H9 (cell line): ENCODE measurements around the gene CPLX4. TPM values are rescaled to one million over a fixed set of nuclear protein-coding genes. Genes with fewer than 3 reads are reported as not detected.

ENCODE experiments used
- DNase-seq: peaks from one replicate; pipeline ENCODE4 v3.0.0-alpha.2; 2017
- H2AFZ ChIP-seq: one replicate; pipeline ENCODE4 v1.6.1; 2013; ENCODE audit warnings: mild to moderate bottlenecking, low read length, control low read depth, moderate library complexity
- H2AK5ac ChIP-seq: 2 replicates; pipeline ENCODE4 v1.6.1; 2013; ENCODE audit warnings: low read length, control low read depth, mixed read lengths; ENCODE audit not compliant: insufficient read length
- H2BK120ac ChIP-seq: one replicate; pipeline ENCODE4 v1.6.1; 2013; ENCODE audit warnings: low read depth, mild to moderate bottlenecking, low read length, control low read depth, inconsistent platforms; ENCODE audit not compliant: poor library complexity, severe bottlenecking
- H2BK12ac ChIP-seq: 2 replicates; pipeline ENCODE4 v1.6.1; 2013; ENCODE audit warnings: low read length, control low read depth, mixed read lengths, low read depth; ENCODE audit not compliant: insufficient read length
- H2BK15ac ChIP-seq: 2 replicates; pipeline ENCODE4 v1.6.1; 2013; ENCODE audit warnings: low read depth, low read length, control low read depth
- H2BK20ac ChIP-seq: one replicate; pipeline ENCODE4 v1.6.1; 2013; ENCODE audit warnings: low read depth, mild to moderate bottlenecking, low read length, control low read depth, inconsistent platforms; ENCODE audit not compliant: poor library complexity, severe bottlenecking
- H2BK5ac ChIP-seq: 2 replicates; pipeline ENCODE4 v1.6.1; 2013; ENCODE audit warnings: low read length, control low read depth, mixed read lengths; ENCODE audit not compliant: insufficient read length
- H3K14ac ChIP-seq: 2 replicates; pipeline ENCODE4 v1.6.1; 2013; ENCODE audit warnings: low read length, control low read depth; ENCODE audit not compliant: insufficient read depth
- H3K18ac ChIP-seq: 2 replicates; pipeline ENCODE4 v1.6.1; 2013; ENCODE audit warnings: low read depth, mild to moderate bottlenecking, mixed read lengths, low read length, control low read depth; ENCODE audit not compliant: insufficient read length
- H3K23ac ChIP-seq: 2 replicates; pipeline ENCODE4 v1.6.1; 2013; ENCODE audit warnings: low read length, control low read depth, mixed read lengths, low read depth; ENCODE audit not compliant: insufficient read length
- H3K23me2 ChIP-seq: 2 replicates; pipeline ENCODE4 v1.6.1; 2013; ENCODE audit warnings: low read depth, mild to moderate bottlenecking, mixed read lengths, low read length, control low read depth; ENCODE audit not compliant: insufficient read length, poor library complexity, severe bottlenecking
- H3K27ac ChIP-seq: 2 replicates; pipeline ENCODE4 v1.5.1; 2013; ENCODE audit warnings: low read length, control low read depth, mixed read lengths, low read depth; ENCODE audit not compliant: insufficient read length
- H3K27me3 ChIP-seq: 2 replicates; pipeline ENCODE4 v1.6.1; 2013; ENCODE audit warnings: low read length, control low read depth, inconsistent platforms; ENCODE audit not compliant: insufficient read depth
- H3K4ac ChIP-seq: 2 replicates; pipeline ENCODE4 v1.6.1; 2013; ENCODE audit warnings: low read depth, mild to moderate bottlenecking, control low read depth, inconsistent platforms, low read length, moderate library complexity
- H3K4me1 ChIP-seq: 2 replicates; pipeline ENCODE4 v1.6.1; 2013; ENCODE audit warnings: low read length, control low read depth, inconsistent platforms; ENCODE audit not compliant: insufficient read depth
- H3K4me2 ChIP-seq: 2 replicates; pipeline ENCODE4 v1.6.1; 2013; ENCODE audit warnings: low read length, control low read depth, mixed read lengths; ENCODE audit not compliant: insufficient read length, insufficient read depth
- H3K56ac ChIP-seq: 2 replicates; pipeline ENCODE4 v1.6.1; 2013; ENCODE audit warnings: low read depth, mild to moderate bottlenecking, mixed read lengths, low read length, control low read depth; ENCODE audit not compliant: insufficient read length
- H3K79me1 ChIP-seq: 2 replicates; pipeline ENCODE4 v1.6.1; 2013; ENCODE audit warnings: low read depth, mild to moderate bottlenecking, moderate library complexity, low read length, control low read depth, inconsistent platforms; ENCODE audit not compliant: insufficient read depth, poor library complexity, severe bottlenecking
- H3K79me2 ChIP-seq: 2 replicates; pipeline ENCODE4 v1.6.1; 2013; ENCODE audit warnings: low read length, control low read depth, inconsistent platforms; ENCODE audit not compliant: insufficient read depth
- H3K9ac ChIP-seq: 2 replicates; pipeline ENCODE4 v1.6.1; 2013; ENCODE audit warnings: low read length, control low read depth, mixed read lengths; ENCODE audit not compliant: insufficient read length; ENCODE audit errors: extremely low read depth
- H3K9me3 ChIP-seq: one replicate; pipeline ENCODE4 v1.6.1; 2013; ENCODE audit warnings: low read depth, low read length, inconsistent platforms; ENCODE audit not compliant: control insufficient read depth
- H3T11ph ChIP-seq: one replicate; pipeline ENCODE4 v1.6.1; 2013; ENCODE audit warnings: mild to moderate bottlenecking, low read length, control low read depth, inconsistent platforms
- H4K20me1 ChIP-seq: one replicate; pipeline ENCODE4 v1.6.1; 2013; ENCODE audit not compliant: control insufficient read depth, insufficient read length, insufficient read depth
- H4K5ac ChIP-seq: 2 replicates; pipeline ENCODE4 v1.6.1; 2013; ENCODE audit warnings: low read depth, mild to moderate bottlenecking, mixed read lengths, low read length, control low read depth; ENCODE audit not compliant: insufficient read length
- H4K8ac ChIP-seq: replicated peaks from 2 replicates; pipeline ENCODE4 v1.6.1; 2013; ENCODE audit warnings: low read length, control low read depth, mixed read lengths, low read depth; ENCODE audit not compliant: insufficient read length
- H4K91ac ChIP-seq: 2 replicates; pipeline ENCODE4 v1.6.1; 2013; ENCODE audit warnings: low read depth, mild to moderate bottlenecking, moderate library complexity, mixed read lengths, low read length, control low read depth; ENCODE audit not compliant: insufficient read length
- H3K27ac Mint-ChIP-seq, 3 experiments: 2 replicates in 2 of 3; 3 replicates in 1 of 3; pipeline ENCODE4 v1.8.0; 2020 to 2021; ENCODE audit warnings: mixed read lengths in 3 of 3, mild to moderate bottlenecking in 1 of 3, moderate library complexity in 1 of 3
- H3K27me3 Mint-ChIP-seq: 2 replicates; pipeline ENCODE4 v1.8.0; 2021; ENCODE audit warnings: low read depth, mild to moderate bottlenecking, moderate library complexity, mixed read lengths
- H3K36me3 Mint-ChIP-seq, 3 experiments: 2 replicates in 2 of 3; 3 replicates in 1 of 3; pipeline ENCODE4 v1.8.0; 2020 to 2021; ENCODE audit warnings: low read depth in 3 of 3, mixed read lengths in 3 of 3; ENCODE audit not compliant: insufficient read depth in 1 of 3
- H3K4me1 Mint-ChIP-seq, 2 experiments: 2 replicates each; pipeline ENCODE4 v1.8.0; 2020; ENCODE audit warnings: mixed read lengths in 2 of 2
- H3K4me3 Mint-ChIP-seq, 2 experiments: 2 replicates in 1 of 2; 3 replicates in 1 of 2; pipeline ENCODE4 v1.8.0; 2020 to 2021; ENCODE audit warnings: mild to moderate bottlenecking in 2 of 2, mixed read lengths in 2 of 2, moderate library complexity in 1 of 2
- H3K9me3 Mint-ChIP-seq, 2 experiments: 2 replicates in 1 of 2; 3 replicates in 1 of 2; pipeline ENCODE4 v1.8.0; 2020; ENCODE audit warnings: mild to moderate bottlenecking in 2 of 2, mixed read lengths in 2 of 2, moderate library complexity in 1 of 2
- CTCF ChIP-seq: fragments of 200-600 bp; sonication (generic); conservative IDR thresholded peaks from 3 replicates; pipeline ENCODE4 v1.8.0; 2021; ENCODE audit warnings: antibody characterized with exemption, mild to moderate bottlenecking
- WGBS: extraction: QIAGEN DNeasy Blood & Tissue Kit; methylation state at CpG from one replicate; pipeline ENCODE4 v1.1.7; 2013; ENCODE audit warnings: missing lambda C conversion rate, low lambda C conversion rate, mixed read lengths; ENCODE audit not compliant: insufficient read length; ENCODE audit errors: extremely low coverage; 5-methylcytosine and 5-hydroxymethylcytosine counted together
- total RNA-seq: library from RNA; stranded (reverse); gene quantifications from 2 replicates; pipeline ENCODE4 v1.2.1, GENCODE V29; 2021

Gene CPLX4
- total RNA-seq, 1 experiment from 2014 or later: not detected

GRCh38 chr18:59306640-59307039 lies 11.8 kb downstream of the CPLX4 start:
- no peak overlapping the region for H3K27ac ChIP-seq
- no peak overlapping the region for H2BK12ac ChIP-seq
- H3K4me3 Mint-ChIP-seq: no peak overlapping the region
- no peak overlapping the region for H2BK120ac ChIP-seq
- no peak overlapping the region for H2BK5ac ChIP-seq
- no peak overlapping the region for H2BK15ac ChIP-seq
- H4K8ac ChIP-seq: no peak overlapping the region
- no peak overlapping the region for H4K91ac ChIP-seq
- no CpG with 5 or more reads among the region's 6 CpGs for WGBS
- H4K20me1 ChIP-seq: no peaks in the 10 kb centered on the region
- H2AFZ ChIP-seq: no peak overlapping the region
- no peak overlapping the region for H3K23ac ChIP-seq
- H2AK5ac ChIP-seq: no peak overlapping the region
- no peak overlapping the region for H3K14ac ChIP-seq
- no peaks in the 10 kb centered on the region for H3K4me1 ChIP-seq
- no peak overlapping the region for H3K18ac ChIP-seq
- no peak for DNase-seq
- no peak overlapping the region for H3K56ac ChIP-seq
- H3K23me2 ChIP-seq: no peaks in the 10 kb centered on the region
- no peaks in the 10 kb centered on the region for H3K27me3 ChIP-seq
- no peaks in the 10 kb centered on the region for H3K79me2 ChIP-seq
- no peak overlapping the region for H3T11ph ChIP-seq
- no peak overlapping the region for H2BK20ac ChIP-seq
- H3K4me2 ChIP-seq: no peak overlapping the region
- no peak overlapping the region for H3K9ac ChIP-seq
- H3K4ac ChIP-seq: no peak overlapping the region
- peaks cover 75% of the 10 kb centered on the region for H3K27me3 Mint-ChIP-seq
- no peak overlapping the region for H4K5ac ChIP-seq
- H3K36me3 Mint-ChIP-seq: no peaks in the 10 kb centered on the region
- H3K9me3 ChIP-seq: no peaks in the 10 kb centered on the region
- no peak for TF ChIP-seq CTCF
- no peaks in the 10 kb centered on the region for H3K79me1 ChIP-seq
- peaks cover 0 to 3% of the 10 kb centered on the region in 2 experiments; a peak in 1 of 4 replicates for H3K4me1 Mint-ChIP-seq
- H3K27ac Mint-ChIP-seq: no peak overlapping the region
- no peaks in the 10 kb centered on the region for H3K9me3 Mint-ChIP-seq
